Fibroblast of upper back skin (primary cell): ENCODE data around the gene RFPL4AL1.
"Not testable (repeated sequence)": the region's sequence is repeated elsewhere in the genome, so short reads cannot be mapped to it uniquely, and the experiment has no call there.

Experiments
- DNase-seq: peaks from one replicate; pipeline ENCODE4 v3.0.0-alpha.2; 2013

RFPL4AL1 gene

DNA sequence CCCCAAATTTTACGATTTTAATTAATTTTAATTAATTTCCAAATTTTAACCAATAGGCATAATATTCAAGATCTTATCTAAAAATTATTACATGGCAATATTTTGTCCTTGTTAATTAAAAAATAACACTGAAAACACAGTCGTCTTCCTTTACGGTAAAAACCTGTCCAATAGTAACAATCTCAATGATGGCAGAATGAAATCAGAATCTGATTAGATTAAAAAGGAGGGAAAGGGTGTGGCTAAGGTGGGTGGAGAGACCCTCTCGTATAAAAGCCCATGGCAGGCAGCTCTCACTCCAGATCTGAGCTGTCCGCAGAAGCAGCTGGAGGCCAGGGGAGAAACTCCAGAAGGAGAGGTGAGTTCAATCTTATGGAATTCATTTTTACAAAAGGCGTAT is at the start of gene RFPL4AL1:
Gene RFPL4AL1 (plus strand): TSS at position 301 of the 400 bp plus-strand sequence. CDS start 2,687 bp downstream, outside the sequence.
- DNase-seq: not testable (repeated sequence)

GRCh38 chr19:55720214-55720746 is 48.6 kb upstream of the RFPL4AL1 start:
- DNase-seq: no peak

DNA sequence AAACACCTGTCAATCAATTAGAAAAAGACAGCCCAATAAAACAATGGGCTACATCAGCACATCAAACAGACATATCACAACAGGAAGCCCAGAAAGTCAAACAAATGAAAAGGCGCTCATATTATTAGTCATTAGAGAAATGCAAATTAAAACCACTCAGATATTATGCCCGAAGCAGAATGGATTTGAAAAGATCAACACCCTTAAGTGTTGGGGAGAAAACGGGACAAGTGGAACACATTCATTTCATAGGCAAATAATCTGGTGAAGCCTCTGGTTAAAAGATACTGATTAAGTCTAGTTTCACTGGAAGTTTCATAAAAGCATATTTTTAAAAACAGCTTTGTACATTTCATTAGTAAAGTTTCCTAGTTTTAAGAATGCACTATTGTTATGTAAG is 48.1 kb upstream of the RFPL4AL1 start:
- DNase-seq: no peak

- DNase-seq: no peak
These were observed 45.4 kb upstream of the RFPL4AL1 start for GRCh38 chr19:55723491-55723890.

DNA sequence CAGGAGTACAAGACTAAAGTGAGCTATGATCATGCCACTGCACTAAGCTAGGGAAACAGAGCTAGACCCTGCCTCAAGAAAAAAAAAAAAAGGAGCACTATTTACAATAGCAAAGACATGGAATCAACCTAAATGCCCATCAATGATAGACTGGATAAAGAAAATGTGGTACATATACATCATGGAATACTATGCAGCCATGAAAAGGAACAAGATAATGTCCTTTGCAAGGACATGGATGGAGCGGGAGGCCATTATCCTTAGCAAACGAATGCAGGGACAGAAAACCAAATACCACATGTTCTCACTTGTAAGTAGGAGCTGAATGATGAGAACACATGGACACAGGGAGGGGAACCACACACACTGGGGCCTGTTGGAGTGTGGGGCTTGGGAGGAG is 38.5 kb upstream of the RFPL4AL1 start:
- not testable (repeated sequence) for DNase-seq

GRCh38 chr19:55738302-55738701 is 30.6 kb upstream of the RFPL4AL1 start, which contains the start of gene NLRP9:
NLRP9 (minus strand) TSS chr19:55738402; CDS start chr19:55738374, 28 bp downstream.
- DNase-seq: no peak

- no peak for DNase-seq
These were observed 18.2 kb upstream of the RFPL4AL1 start for GRCh38 chr19:55750715-55751114.

DNA sequence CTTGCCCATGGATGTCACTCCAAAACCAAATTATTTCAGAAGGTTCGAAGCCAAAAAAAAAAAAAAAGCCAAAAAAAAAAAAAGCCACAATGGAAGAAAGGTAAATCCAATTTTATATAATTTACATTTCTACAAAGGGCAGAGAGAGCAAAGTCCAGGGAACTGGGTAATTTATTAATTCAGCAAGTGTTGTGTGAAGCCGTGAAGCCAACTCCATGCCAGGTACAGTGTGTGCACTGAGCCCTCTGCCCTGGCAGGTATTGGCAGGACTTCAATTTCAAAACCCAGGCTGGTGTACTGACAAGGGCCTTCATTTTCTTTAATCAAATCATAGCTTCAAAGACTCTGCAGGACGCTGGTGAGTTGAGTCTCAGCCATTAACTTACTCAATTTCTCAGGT is 15.5 kb upstream of the RFPL4AL1 start:
- no peak for DNase-seq

GRCh38 chr19:55756808-55757207 is 12.1 kb upstream of the RFPL4AL1 start:
- DNase-seq: not testable (repeated sequence)

DNA sequence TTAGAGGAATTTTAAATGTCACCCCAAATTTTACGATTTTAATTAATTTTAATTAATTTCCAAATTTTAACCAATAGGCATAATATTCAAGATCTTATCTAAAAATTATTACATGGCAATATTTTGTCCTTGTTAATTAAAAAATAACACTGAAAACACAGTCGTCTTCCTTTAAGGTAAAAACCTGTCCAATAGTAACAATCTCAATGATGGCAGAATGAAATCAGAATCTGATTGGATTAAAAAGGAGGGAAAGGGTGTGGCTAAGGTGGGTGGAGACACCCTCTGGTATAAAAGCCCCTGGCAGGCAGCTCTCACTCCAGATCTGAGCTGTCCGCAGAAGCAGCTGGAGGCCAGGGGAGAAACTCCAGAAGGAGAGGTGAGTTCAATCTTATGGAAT is 10.1 kb upstream of the RFPL4AL1 start, which contains the start of gene RFPL4A:
Gene RFPL4A (plus strand): TSS at position 301 of the 400 bp plus-strand sequence. CDS start 2,704 bp downstream, outside the sequence.
- not testable (repeated sequence) for DNase-seq

DNA sequence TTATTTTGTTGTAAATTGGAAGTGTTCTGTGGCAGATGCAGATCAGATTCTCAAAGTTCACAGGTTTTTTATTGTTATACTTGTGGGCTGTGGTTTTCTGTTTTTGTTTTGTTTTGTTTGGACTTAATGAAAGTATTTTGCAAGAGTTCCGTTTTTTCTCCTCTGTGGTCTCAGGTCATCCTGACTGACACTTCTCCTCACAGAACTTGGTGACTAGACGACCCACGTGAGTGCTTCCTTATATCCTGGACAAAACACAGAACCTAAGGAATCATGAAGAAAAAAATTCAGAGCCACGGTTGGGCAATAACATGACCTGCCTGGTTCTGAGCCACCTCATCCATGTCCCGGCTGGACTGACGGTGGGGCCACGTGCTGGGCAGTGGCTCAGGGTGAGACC is 2.5 kb upstream of the RFPL4AL1 start:
- no peak for DNase-seq

DNA sequence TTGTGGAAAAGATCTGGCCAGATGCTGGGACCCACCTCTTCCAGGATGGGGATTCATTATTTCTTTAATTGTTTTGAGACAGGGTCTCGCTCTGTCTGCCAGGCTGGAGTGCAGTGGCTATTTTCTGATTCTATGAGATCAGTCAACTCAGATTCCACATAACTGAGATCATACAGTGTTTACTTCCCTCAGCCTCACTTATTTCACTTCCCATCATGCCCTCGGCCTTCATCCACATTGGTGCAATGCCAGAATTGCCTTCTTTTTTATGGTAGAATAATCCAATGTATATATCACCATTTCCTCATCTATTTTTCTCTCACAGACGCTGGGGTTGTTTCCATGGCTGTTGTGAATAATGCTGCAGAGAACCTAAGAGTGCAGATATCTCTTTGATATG is 714 bp downstream of the RFPL4AL1 start:
- not testable (repeated sequence) for DNase-seq

DNA sequence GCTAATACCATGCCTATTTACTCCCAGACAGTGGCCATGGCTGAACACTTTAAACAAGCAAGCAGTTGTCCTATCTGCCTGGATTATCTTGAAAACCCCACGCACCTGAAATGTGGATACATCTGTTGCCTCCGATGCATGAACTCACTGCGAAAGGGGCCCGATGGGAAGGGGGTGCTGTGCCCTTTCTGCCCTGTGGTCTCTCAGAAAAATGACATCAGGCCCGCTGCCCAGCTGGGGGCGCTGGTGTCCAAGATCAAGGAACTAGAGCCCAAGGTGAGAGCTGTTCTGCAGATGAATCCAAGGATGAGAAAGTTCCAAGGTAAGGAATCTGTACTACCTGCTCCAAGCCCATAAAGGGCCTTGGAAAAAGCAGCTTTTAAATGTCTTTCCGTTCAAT is 8.6 kb downstream of the RFPL4AL1 start:
- no peak for DNase-seq

DNA sequence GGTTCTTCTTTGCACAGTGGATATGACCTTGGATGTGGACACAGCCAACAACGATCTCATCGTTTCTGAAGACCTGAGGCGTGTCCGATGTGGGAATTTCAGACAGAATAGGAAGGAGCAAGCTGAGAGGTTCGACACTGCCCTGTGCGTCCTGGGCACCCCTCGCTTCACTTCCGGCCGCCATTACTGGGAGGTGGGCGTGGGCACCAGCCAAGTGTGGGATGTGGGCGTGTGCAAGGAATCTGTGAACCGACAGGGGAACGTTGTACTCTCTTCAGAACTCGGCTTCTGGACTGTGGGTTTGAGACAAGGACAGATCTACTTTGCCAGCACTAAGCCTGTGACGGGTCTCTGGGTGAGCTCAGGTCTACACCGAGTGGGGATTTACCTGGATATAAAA is 9.4 kb downstream of the RFPL4AL1 start:
- DNase-seq: no peak

- DNase-seq: no peak
These were observed 12.2 kb downstream of the RFPL4AL1 start for GRCh38 chr19:55781112-55781511.

GRCh38 chr19:55795021-55795420 is 26.1 kb downstream of the RFPL4AL1 start:
- no peak for DNase-seq

GRCh38 chr19:55801416-55801815 is 32.5 kb downstream of the RFPL4AL1 start:
- DNase-seq: no peak

DNA sequence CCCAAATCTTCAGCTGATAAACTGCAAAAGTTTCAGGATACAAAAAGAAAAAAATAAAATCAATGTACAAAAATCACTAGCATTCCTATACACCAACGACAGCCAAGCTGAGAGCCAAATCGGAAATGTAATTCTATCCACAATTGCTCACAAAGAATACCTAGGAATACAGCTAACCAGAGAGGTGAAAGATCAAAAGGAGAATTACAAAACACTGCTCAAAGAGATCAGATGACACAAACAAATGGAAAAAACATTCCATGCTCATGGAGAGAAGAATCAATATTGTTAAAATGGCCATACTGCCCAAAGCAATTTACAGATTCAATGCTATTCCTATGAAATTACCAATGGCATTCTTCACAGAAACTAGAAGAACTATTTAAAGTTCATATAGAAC is 33.4 kb downstream of the RFPL4AL1 start:
- no peak for DNase-seq

- no peak for DNase-seq
These were observed 40.6 kb downstream of the RFPL4AL1 start for GRCh38 chr19:55809381-55810058.

- DNase-seq: no peak
These were observed 42.4 kb downstream of the RFPL4AL1 start for GRCh38 chr19:55811340-55811739.

GRCh38 chr19:55812449-55812848 is 43.5 kb downstream of the RFPL4AL1 start:
- no peak for DNase-seq

DNA sequence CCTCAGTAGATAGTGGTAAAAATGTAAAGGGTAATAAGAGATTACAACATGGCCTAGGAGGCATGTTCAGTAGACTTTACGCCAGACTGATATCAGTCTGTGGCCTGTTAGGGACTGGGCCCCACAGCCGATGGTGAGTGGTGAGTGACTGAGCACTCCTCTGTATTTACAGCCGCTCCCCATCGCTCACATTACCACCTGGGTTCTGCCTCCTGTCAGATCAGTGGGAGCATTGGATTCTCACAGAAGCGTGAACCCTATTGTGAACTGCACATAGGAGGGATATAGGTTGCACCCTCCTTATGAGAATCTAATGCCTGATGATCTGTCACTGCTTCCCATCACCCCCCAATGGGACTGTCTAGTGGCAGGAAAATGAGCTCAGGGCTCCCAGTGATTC is 45.0 kb downstream of the RFPL4AL1 start:
- no peak for DNase-seq

DNA sequence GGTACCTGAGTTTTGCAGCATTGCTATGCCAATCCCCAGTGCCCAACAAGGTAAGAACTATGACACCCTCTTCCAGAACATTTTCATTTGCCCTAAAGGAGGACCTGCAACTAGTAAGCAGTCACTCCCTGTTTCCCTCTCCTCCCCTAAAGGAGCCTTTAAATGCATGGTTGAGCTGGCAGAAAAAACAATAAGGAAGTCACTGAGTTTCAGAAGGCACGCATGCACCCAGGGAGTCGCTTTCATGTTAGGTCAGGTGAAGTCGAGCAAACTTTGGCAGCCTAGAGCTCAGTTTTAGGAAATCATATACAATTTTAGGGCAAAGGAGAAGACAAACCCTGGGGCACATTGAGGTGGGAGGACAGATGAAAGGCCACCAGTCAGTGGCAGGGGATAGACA is 51.1 kb downstream of the RFPL4AL1 start:
- no peak for DNase-seq
